HG02759 (cell line): ENCODE measurements around the gene PHKA1.
A peak's percentile ranks its signal among the peaks of the same experiment; 100 is the strongest.
"Not testable (repeated sequence)": the region's sequence is repeated elsewhere in the genome, so short reads cannot be mapped to it uniquely, and the experiment has no call there.

Source experiments
- ATAC-seq: cut with Tn5 transposase; IDR thresholded peaks from one replicate; pipeline ENCODE4 v1.9.1; 2021; ENCODE audit warnings: mild to moderate bottlenecking, moderate library complexity; ENCODE audit not compliant: unreplicated experiment

The PHKA1 gene

GRCh38 chrX:72669508-72669907 lies 44.6 kb downstream of the PHKA1 start:
- ATAC-seq: not testable (repeated sequence)

- no peak for ATAC-seq
Measured at GRCh38 chrX:72666451-72666850, 47.7 kb downstream of the PHKA1 start.

- no peak for ATAC-seq
Measured at GRCh38 chrX:72663737-72664136, 50.4 kb downstream of the PHKA1 start.

- ATAC-seq: no peak
Measured at GRCh38 chrX:72662020-72662747, 51.9 kb downstream of the PHKA1 start.

GRCh38 chrX:72659723-72660122 lies 54.4 kb downstream of the PHKA1 start:
- ATAC-seq: no peak

GRCh38 chrX:72652082-72652481 lies 62.0 kb downstream of the PHKA1 start:
- ATAC-seq: no peak

GRCh38 chrX:72644946-72645345 lies 69.2 kb downstream of the PHKA1 start:
- ATAC-seq: no peak

- no peak for ATAC-seq
Measured at GRCh38 chrX:72641611-72642010, 72.5 kb downstream of the PHKA1 start.

- ATAC-seq: no peak
Measured at GRCh38 chrX:72635930-72636329, 78.2 kb downstream of the PHKA1 start.

GRCh38 chrX:72634331-72634730 lies 79.8 kb downstream of the PHKA1 start:
- ATAC-seq: no peak

GRCh38 chrX:72630185-72630584 lies 83.9 kb downstream of the PHKA1 start:
- no peak for ATAC-seq

GRCh38 chrX:72624194-72624593 lies 89.9 kb downstream of the PHKA1 start:
- ATAC-seq: no peak

GRCh38 chrX:72621625-72622485 lies 92.3 kb downstream of the PHKA1 start:
- peak; percentile 91 for ATAC-seq

- peak; percentile 30 for ATAC-seq
Measured at GRCh38 chrX:72621163-72621562, 92.9 kb downstream of the PHKA1 start.

GRCh38 chrX:72620550-72621145 lies 93.5 kb downstream of the PHKA1 start:
- no peak for ATAC-seq

GRCh38 chrX:72609313-72609712 lies 104.8 kb downstream of the PHKA1 start:
- ATAC-seq: no peak

- no peak for ATAC-seq
Measured at GRCh38 chrX:72604705-72605104, 109.4 kb downstream of the PHKA1 start.

- no peak for ATAC-seq
Measured at GRCh38 chrX:72604112-72604511, 110.0 kb downstream of the PHKA1 start.

- ATAC-seq: not testable (repeated sequence)
Measured at GRCh38 chrX:72591038-72591437, 123.1 kb downstream of the PHKA1 start.

- no peak for ATAC-seq
Measured at GRCh38 chrX:72584163-72584562, 129.9 kb downstream of the PHKA1 start.

- no peak for ATAC-seq
Measured at GRCh38 chrX:72576141-72576894, 137.8 kb downstream of the PHKA1 start.
